K562 (cell line): ENCODE data around the gene USP22.

Source experiments
- HCFC1 ChIP-seq: IDR thresholded peaks from 2 replicates; pipeline ENCODE4 v1.6.1; 2012; ENCODE audit warnings: low read depth, low read length, improper control_type of control experiment
- SREBF1 ChIP-seq: fragments of 150-350 bp; IDR thresholded peaks from 2 replicates; pipeline ENCODE4 v1.6.1; 2014; ENCODE audit warnings: antibody characterized with exemption, low read depth, low read length, borderline replicate concordance
- ZKSCAN1 ChIP-seq: fragments of 150-350 bp; IDR thresholded peaks from 2 replicates; pipeline ENCODE4 v1.6.1; 2016; ENCODE audit warnings: low read depth, low read length
- TF ChIP-seq, protein P1 (sequence below), 3 experiments: IDR thresholded peaks in 2 of 3; conservative IDR thresholded peaks in 1 of 3; 2 replicates each; pipeline ENCODE4 v1.5.1; 2011 to 2012; ENCODE audit warnings: low read length in 3 of 3, mild to moderate bottlenecking in 3 of 3, control low read depth in 2 of 3, improper control_type of control experiment in 1 of 3, inconsistent platforms in 1 of 3, low read depth in 1 of 3, mixed read lengths in 1 of 3, moderate library complexity in 1 of 3; ENCODE audit not compliant: insufficient read depth in 2 of 3

DNA sequence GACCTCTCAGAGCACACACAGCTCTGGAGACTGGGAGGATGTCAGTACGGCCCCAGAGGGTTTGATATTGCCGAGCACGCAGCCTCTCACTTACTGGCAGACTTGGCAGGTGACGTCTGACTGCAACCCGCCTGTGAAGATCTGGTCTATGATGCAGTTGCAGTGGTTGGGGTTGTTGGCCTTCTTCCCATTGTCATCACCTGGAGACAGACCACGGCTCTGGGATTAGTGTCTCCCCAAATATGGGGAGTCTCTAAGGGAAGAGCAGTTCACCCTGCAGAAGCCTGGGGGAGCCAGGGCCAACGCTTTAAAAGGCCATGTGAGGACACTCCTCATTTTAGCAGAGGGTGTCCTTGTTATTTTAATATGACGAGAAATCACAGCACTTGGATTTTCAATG, 30.1 kb downstream of the USP22 start:
- TF ChIP-seq SREBF1 (no peak), ZKSCAN1 (no peak), HCFC1 (no peak)
- TF ChIP-seq, protein P1, sequence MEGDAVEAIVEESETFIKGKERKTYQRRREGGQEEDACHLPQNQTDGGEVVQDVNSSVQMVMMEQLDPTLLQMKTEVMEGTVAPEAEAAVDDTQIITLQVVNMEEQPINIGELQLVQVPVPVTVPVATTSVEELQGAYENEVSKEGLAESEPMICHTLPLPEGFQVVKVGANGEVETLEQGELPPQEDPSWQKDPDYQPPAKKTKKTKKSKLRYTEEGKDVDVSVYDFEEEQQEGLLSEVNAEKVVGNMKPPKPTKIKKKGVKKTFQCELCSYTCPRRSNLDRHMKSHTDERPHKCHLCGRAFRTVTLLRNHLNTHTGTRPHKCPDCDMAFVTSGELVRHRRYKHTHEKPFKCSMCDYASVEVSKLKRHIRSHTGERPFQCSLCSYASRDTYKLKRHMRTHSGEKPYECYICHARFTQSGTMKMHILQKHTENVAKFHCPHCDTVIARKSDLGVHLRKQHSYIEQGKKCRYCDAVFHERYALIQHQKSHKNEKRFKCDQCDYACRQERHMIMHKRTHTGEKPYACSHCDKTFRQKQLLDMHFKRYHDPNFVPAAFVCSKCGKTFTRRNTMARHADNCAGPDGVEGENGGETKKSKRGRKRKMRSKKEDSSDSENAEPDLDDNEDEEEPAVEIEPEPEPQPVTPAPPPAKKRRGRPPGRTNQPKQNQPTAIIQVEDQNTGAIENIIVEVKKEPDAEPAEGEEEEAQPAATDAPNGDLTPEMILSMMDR (IDR thresholded peaks at IDR 0.05 in 2 of 3, conservative IDR thresholded peaks at IDR 0.05 in 1 of 3; ENCODE audit: insufficient read depth in 2 of 3, low read depth in 1 of 3, low read length in 3 of 3): no peak
